ENCODE results near the gene F8A2.
"Not testable (repeated sequence)": the region's sequence is repeated elsewhere in the genome, so short reads cannot be mapped to it uniquely, and the experiment has no call there.

Gene F8A2

DNA sequence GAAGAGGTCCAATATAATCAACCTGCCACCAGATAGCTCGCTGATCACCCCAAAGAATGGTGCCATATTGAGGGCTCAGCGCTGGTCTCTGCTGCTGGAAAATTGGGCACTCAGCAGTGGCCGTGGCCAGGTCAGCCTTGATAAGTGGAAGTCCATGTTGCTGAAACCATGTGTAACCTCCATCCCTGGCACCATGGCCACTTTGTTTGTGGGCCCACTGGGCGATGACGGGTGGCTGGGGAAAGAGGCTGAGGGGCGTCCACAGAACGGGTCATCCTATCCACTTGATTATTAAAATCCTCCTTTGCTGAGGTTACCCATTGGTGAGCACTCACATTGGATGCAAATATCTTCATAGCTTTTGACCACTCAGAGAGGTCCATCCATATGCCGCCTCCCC is 7.7 kb downstream of the F8A2 start:
- TF ChIP-seq, protein P1, sequence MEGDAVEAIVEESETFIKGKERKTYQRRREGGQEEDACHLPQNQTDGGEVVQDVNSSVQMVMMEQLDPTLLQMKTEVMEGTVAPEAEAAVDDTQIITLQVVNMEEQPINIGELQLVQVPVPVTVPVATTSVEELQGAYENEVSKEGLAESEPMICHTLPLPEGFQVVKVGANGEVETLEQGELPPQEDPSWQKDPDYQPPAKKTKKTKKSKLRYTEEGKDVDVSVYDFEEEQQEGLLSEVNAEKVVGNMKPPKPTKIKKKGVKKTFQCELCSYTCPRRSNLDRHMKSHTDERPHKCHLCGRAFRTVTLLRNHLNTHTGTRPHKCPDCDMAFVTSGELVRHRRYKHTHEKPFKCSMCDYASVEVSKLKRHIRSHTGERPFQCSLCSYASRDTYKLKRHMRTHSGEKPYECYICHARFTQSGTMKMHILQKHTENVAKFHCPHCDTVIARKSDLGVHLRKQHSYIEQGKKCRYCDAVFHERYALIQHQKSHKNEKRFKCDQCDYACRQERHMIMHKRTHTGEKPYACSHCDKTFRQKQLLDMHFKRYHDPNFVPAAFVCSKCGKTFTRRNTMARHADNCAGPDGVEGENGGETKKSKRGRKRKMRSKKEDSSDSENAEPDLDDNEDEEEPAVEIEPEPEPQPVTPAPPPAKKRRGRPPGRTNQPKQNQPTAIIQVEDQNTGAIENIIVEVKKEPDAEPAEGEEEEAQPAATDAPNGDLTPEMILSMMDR (IDR thresholded peaks at IDR 0.05; ENCODE audit: extremely low read depth, insufficient read depth, missing control alignments), result no peak
- DNase-seq (ENCODE audit: low spot score), result no peak
- in situ Hi-C loops (cut with MboI; ENCODE audit: low pct_unique_long_range_greater_than_20kb, low sequenced_read_pairs, unreplicated experiment), result no loop called here

DNA sequence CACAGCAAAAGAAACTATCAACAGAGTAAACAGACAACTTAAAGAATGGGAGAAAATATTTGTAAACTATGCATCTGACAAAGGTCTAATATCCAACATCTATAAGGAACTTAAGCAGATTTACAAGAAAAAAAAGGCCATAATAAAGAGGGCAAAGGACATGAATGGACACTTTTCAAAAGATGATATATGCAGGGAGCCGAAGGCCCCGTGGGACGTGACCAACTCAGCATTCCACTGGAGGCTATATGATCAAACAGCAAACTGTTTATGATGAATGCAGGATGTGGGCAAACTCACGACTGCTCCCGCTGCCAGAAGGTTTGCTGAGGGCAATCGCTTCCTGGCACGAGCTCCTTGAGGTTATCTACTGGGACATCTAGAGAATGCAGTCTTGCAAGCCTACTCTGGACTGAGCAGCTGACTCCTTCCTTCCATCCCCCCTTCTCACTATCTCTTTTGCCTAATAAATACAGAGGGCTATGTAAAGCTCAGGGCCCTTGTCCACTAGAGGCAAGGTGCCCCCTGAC is 12.9 kb downstream of the F8A2 start:
- in situ Hi-C loops (cut with MboI; ENCODE audit: low pct_unique_long_range_greater_than_20kb, low sequenced_read_pairs, unreplicated experiment); DNase-seq (ENCODE audit: low spot score): not testable (repeated sequence)

DNA sequence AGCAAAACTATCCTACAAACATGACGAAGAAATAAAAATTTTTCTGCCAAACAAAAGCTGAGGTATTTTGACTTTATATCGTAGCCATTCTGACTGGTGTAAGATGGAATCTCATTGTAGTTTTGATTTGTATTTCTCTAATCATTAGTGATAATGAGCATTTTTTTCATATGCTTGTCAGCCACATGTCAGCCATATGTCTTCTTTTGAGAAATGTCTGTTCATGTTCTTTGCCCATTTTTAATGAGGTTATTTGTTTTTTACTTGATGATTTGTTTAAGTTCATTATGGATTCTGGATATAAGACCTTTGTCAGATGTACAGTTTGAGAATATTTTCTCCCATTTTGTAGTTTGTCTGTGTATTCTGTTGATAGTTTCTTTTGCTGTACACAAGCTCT is 24.5 kb downstream of the F8A2 start:
- DNase-seq (ENCODE audit: low spot score), result no peak
- TF ChIP-seq, protein P1 (IDR thresholded peaks at IDR 0.05; ENCODE audit: extremely low read depth, insufficient read depth, missing control alignments), result no peak
- in situ Hi-C loops (cut with MboI; ENCODE audit: low pct_unique_long_range_greater_than_20kb, low sequenced_read_pairs, unreplicated experiment), result no loop called here

DNA sequence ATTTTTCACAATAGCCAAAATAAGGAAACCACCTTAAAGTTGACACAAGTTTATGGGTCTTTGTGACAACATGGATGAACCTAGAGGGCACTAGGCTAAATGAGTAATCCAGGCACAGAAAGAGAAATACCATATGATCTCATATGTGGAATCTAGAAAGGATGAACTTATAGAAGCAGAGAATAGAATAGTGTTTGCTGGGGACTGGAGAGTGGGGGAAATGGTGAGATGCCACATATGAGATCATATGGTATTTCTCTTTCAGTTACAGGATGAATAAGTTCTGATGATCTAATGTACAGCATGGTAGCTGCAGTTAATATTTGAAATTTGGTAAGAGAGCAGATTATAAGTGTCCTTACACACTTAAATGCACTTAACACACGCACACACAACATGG is 35.9 kb downstream of the F8A2 start:
- in situ Hi-C loops (cut with MboI; ENCODE audit: low pct_unique_long_range_greater_than_20kb, low sequenced_read_pairs, unreplicated experiment), result no loop called here
- no peak for DNase-seq (ENCODE audit: low spot score)
- TF ChIP-seq, protein P1 (IDR thresholded peaks at IDR 0.05; ENCODE audit: extremely low read depth, insufficient read depth, missing control alignments), result no peak

Measured in GM13977 (cell line).